OCI-LY7 (cell line): ENCODE results near the gene ZNF532.

Experiments used
- EZH2phosphoT487 ChIP-seq: fragments of 200-600 bp; sonication (generic); IDR thresholded peaks from 2 replicates; pipeline ENCODE4 v1.6.1; 2018; ENCODE audit warnings: low read depth, borderline replicate concordance, mild to moderate bottlenecking, mixed run types, antibody characterized with exemption, low read length, moderate library complexity, mixed read lengths
- TF ChIP-seq, protein P1 (sequence below): fragments of 200-600 bp; sonication (generic); conservative IDR thresholded peaks from 2 replicates; pipeline ENCODE4 v1.5.1; 2014; ENCODE audit warnings: mild to moderate bottlenecking, antibody characterized with exemption, low read length, moderate library complexity, mixed read lengths

DNA sequence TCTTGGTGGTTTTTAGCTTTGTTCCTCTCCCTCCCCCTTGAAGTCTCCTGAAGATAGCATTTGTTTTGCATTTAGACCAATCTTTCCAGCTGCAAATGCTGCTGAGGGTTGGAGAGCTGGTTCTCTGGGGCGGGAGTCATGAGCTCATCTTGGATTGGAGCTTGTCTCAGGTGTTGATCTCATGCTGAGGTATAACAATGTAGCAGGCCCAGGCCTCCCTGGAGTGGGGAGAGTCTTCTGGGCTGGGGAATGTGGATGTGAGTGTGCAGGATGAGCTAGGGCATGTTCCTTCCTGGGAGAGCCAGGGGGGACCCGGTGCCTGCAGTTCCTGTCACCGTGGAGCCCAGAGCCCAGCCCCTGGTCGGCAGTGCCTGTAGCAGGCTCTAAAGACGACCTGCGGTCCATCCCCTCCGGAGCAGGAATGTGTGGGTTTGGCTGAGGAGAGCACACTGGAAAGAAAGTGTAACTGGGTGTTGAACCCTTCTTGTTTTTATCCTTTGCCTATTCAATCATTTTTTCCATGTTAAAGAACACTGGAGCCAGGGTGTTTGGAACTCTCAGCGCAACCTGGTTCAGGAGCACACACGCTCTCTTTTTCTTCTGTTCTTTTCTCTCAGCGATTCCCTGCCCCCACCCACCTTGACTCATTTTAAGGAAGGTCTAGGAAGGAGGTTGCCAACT is 2.7 kb downstream of the ZNF532 start:
- TF ChIP-seq, protein P1, sequence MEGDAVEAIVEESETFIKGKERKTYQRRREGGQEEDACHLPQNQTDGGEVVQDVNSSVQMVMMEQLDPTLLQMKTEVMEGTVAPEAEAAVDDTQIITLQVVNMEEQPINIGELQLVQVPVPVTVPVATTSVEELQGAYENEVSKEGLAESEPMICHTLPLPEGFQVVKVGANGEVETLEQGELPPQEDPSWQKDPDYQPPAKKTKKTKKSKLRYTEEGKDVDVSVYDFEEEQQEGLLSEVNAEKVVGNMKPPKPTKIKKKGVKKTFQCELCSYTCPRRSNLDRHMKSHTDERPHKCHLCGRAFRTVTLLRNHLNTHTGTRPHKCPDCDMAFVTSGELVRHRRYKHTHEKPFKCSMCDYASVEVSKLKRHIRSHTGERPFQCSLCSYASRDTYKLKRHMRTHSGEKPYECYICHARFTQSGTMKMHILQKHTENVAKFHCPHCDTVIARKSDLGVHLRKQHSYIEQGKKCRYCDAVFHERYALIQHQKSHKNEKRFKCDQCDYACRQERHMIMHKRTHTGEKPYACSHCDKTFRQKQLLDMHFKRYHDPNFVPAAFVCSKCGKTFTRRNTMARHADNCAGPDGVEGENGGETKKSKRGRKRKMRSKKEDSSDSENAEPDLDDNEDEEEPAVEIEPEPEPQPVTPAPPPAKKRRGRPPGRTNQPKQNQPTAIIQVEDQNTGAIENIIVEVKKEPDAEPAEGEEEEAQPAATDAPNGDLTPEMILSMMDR, result no peak
- no peak for TF ChIP-seq EZH2phosphoT487
